ENCODE measurements around the gene HACL1. TPM values are rescaled to one million over a fixed set of nuclear protein-coding genes. Genes with fewer than 3 reads are reported as not detected.
"Not testable (repeated sequence)": the region's sequence is repeated elsewhere in the genome, so short reads cannot be mapped to it uniquely, and the experiment has no call there.

HACL1 gene
- polyA plus RNA-seq, 3 donors = 11.4 to 20.8 (median 14.3) TPM

- no peak overlapping the region for H3K27ac ChIP-seq (ENCODE audit: low read depth, low read length)
- WGBS, 3 donors = 86 to 88% (median 86%) methylated on average over 12 of the region's 12 CpGs
These were observed 30.2 kb upstream of the HACL1 start for GRCh38 chr3:15631426-15632211.

- H3K27ac ChIP-seq (ENCODE audit: low read depth, low read length) = no peak overlapping the region
- 16 to 27% (median 27%) methylated on average over 8 of the region's 8 CpGs for WGBS, 3 donors
These were observed 29.4 kb upstream of the HACL1 start for GRCh38 chr3:15630646-15631350.

- 34 to 42% (median 40%) methylated on average over 10 of the region's 10 CpGs for WGBS, 3 donors
- no peak overlapping the region for H3K27ac ChIP-seq (ENCODE audit: low read depth, low read length)
These were observed 28.7 kb upstream of the HACL1 start for GRCh38 chr3:15629860-15630597.

- H3K27ac ChIP-seq (ENCODE audit: low read depth, low read length) = no peak overlapping the region
These were observed 27.6 kb upstream of the HACL1 start for GRCh38 chr3:15628967-15629366.

GRCh38 chr3:15623535-15624440 is 22.4 kb upstream of the HACL1 start:
- H3K27ac ChIP-seq (ENCODE audit: low read depth, low read length) = no peak overlapping the region
- WGBS, 3 donors = 68 to 75% (median 69%) methylated on average over 4 of the region's 4 CpGs

- 89 to 97% (median 93%) methylated on average over 8 of the region's 8 CpGs for WGBS, 3 donors
- not testable (repeated sequence) for H3K27ac ChIP-seq (ENCODE audit: low read depth, low read length)
These were observed 18.5 kb upstream of the HACL1 start for GRCh38 chr3:15619659-15620464.

- no peak overlapping the region for H3K27ac ChIP-seq (ENCODE audit: low read depth, low read length)
- 90 to 92% (median 90%) methylated on average over 6 of the region's 6 CpGs for WGBS, 3 donors
These were observed 14.7 kb upstream of the HACL1 start for GRCh38 chr3:15616053-15616452.

- 84 to 97% (median 96%) methylated on average over 1 of the region's 1 CpG for WGBS, 3 donors
- H3K27ac ChIP-seq (ENCODE audit: low read depth, low read length) = no peak overlapping the region
These were observed 13.6 kb upstream of the HACL1 start for GRCh38 chr3:15614958-15615357.

- no peak overlapping the region for H3K27ac ChIP-seq (ENCODE audit: low read depth, low read length)
- WGBS, 3 donors = 42 to 89% (median 83%) methylated on average over 1 of the region's 1 CpG
These were observed 10.6 kb upstream of the HACL1 start for GRCh38 chr3:15612001-15612400.

GRCh38 chr3:15611018-15611417 is 9.6 kb upstream of the HACL1 start:
- no peak overlapping the region for H3K27ac ChIP-seq (ENCODE audit: low read depth, low read length)
- 49 to 95% (median 90%) methylated on average over 3 of the region's 3 CpGs for WGBS, 3 donors

- H3K27ac ChIP-seq (ENCODE audit: low read depth, low read length) = no peak overlapping the region
- WGBS, 3 donors = 71 to 80% (median 79%) methylated on average over 4 of the region's 4 CpGs
These were observed 8.9 kb upstream of the HACL1 start for GRCh38 chr3:15610082-15610759.

GRCh38 chr3:15606434-15606891 is 5.1 kb upstream of the HACL1 start:
- no peak overlapping the region for H3K27ac ChIP-seq (ENCODE audit: low read depth, low read length)
- 22 to 76% (median 64%) methylated on average over 2 of the region's 2 CpGs for WGBS, 3 donors

GRCh38 chr3:15604584-15604983 is 3.2 kb upstream of the HACL1 start:
- H3K27ac ChIP-seq (ENCODE audit: low read depth, low read length) = not testable (repeated sequence)
- 88 to 95% (median 91%) methylated on average over 1 of the region's 1 CpG for whole genome bisulfite sequencing, 3 donors

- H3K27ac ChIP-seq (ENCODE audit: low read depth, low read length) = not testable (repeated sequence)
- 88 to 99% (median 96%) methylated on average over 3 of the region's 3 CpGs for WGBS, 3 donors
These were observed 1.4 kb upstream of the HACL1 start for GRCh38 chr3:15602816-15603215.

GRCh38 chr3:15602146-15602536 is 772 bp upstream of the HACL1 start:
- H3K27ac ChIP-seq (ENCODE audit: low read depth, low read length) = no peak overlapping the region
- 1 to 4% (median 1%) methylated on average over 9 of the region's 9 CpGs for WGBS, 3 donors

- 0 to 1% (median 0%) methylated on average over 19 of the region's 19 CpGs for WGBS, 3 donors
- H3K27ac ChIP-seq (ENCODE audit: low read depth, low read length) = no peak overlapping the region
These were observed 347 bp downstream of the HACL1 start for GRCh38 chr3:15601046-15601398.

- WGBS, 3 donors = 77 to 84% (median 83%) methylated on average over 2 of the region's 2 CpGs
- no peak overlapping the region for H3K27ac ChIP-seq (ENCODE audit: low read depth, low read length)
These were observed 5.4 kb downstream of the HACL1 start for GRCh38 chr3:15595955-15596354.

Data from adipose tissue (tissue), 3 donors.